HG02981 (cell line): Measurements from ENCODE around the gene EXOSC5.
A peak's percentile ranks its signal among the peaks of the same experiment; 100 is the strongest.
"Not testable (repeated sequence)": the region's sequence is repeated elsewhere in the genome, so short reads cannot be mapped to it uniquely, and the experiment has no call there.

ENCODE experiments used
- ATAC-seq: cut with Tn5 transposase; IDR thresholded peaks from one replicate; pipeline ENCODE4 v1.9.1; 2021; ENCODE audit warnings: mild to moderate bottlenecking, moderate library complexity; ENCODE audit not compliant: unreplicated experiment

EXOSC5 gene

DNA sequence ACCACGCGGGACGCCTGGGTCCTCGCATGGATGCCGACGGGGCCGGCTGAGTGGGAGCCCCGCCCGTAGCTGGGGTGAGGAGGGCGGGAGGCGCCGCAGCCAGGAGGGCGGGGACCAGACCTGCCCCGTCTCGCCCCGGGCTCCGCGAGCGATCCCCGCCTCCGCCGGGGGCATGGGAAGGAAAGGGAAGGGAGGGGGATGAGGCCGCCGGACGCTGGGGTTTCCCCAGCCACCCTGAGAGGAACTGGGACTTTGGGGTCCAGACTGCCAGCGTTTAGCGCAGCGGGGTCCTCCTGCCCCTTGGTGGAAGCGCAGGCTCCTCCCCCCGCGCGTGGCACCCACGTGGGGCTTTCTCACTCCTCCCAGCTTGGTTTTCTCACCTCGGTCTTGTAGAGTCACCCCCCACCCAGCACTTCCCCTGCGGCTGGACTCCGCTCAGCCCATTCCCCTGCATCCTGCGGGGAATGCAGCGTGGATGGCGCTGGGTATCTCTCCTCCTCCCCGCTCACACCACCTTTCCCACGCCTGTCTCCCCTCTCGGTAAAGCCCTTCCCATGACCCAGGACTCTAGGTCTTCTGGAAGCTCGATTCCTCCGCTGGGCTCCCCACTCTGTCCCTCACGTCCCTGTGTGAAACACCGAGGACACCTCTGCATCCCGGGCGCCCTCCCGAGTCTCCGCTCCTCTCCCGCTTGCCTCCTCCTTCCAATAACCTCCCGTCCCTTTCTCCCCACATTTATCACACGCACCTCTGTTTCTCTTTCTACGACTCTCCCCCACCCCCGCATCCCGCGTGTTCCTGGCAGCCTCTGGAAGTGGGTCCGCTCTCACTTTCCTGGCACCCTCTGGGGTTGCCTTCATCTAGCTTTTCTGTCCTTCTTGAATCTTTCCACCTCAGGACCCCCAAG is 45.6 kb downstream of the EXOSC5 start:
- ATAC-seq, result peak; percentile 34

DNA sequence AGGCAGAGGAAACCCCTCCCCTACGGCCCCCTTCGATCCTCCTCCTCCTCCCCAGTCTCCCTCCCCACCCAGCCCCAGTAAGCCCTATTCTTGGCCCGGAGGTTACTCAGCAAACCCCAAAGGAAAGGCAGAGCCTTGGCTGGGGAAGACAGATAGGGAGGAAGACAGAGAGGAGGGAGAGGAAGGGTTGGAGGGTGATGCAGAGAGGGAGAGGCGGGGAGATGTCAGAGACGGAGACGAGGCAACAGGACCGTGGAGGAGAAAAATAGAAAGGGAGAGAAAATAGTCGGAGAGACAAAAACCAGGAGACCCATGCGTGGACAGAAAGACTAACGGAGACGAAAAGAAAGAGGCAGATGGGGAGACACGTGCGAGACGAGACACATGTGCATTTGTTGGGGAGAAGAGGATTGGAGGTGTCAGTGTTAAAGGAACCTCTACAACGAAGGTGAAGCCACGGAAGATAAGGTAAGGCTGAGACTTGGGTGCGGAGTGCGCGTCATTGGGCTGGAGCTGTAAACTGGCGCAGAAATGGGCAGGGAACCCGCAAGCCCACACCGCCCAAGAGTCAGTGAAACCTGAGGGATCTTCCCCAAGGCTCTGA is 46.3 kb downstream of the EXOSC5 start:
- no peak for ATAC-seq

DNA sequence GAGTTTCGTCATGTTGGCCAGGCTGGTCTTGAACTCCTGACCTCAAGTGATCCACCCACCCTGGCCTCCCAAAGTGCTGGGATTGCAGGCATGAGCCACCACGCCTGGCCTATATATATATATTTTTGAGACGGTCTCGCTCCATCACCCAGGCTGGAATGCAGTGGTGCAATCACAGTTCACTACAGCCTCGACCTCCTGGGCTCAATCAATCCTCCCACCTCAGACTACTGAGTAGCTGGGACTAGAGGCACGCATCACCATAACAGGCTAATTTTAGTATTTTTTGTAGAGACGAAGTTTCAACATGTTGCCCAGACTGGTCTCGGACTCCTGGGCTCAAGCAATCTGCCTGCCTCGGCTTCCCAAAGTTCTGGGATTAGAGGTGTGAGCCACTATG is 50.2 kb downstream of the EXOSC5 start:
- ATAC-seq, result not testable (repeated sequence)

DNA sequence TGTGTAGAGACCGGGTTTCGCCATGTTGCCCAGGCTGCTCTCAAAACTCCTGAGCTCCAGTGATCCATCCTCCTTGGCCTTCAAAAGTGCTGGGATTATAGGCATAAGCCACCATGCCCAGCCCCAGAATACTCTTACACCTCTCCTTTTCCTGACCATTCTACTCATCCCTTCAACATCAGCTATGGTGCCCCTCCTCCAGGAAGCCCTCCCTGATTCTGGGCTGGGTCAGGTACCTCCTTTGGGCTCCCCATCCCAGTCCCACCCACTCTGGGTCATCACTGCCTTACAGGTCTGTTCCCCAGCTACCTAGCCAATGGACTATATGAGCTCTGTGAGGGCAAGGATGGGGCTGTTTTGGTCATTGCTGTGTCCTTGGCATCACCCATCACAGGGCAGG is 53.0 kb downstream of the EXOSC5 start:
- ATAC-seq, result no peak

DNA sequence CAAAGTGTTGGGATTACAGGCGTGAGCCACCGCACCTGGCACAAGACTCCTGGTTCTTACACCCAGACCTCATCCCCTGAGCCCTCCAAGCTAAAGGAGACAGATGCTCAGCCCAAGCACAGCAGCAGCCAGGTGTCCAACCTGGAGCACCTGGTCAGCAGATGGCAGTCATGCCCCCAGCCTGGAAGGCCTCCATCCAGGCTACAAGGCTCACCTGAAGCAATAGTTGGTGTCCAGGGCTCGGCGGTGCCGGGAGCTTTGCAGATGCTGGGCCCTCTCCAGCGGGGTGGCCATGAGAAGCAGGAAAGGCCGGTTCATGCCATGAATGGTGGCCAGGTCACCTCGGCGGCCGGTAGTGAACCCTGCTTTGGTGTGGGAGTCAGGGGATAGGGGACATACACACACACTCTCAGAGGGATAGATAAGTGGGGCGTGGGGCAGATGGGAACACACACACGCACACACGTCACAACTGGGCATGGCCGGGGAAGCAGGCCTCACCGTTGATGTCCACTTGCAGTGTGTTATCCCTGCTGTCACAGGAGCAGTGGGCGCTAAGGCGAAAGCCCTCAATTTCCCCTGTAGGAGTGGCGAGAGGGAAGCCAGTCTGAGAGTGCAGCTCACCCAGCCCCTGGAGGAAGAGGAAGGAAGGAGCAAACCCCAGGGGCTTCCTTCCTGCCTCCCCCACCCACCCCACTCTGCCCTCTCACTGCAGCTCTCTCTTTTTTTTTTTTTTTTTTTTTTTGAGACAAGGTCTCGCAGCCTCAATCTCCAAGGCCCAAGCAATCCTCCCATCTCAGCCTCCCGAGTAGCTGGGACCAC is 55.3 kb downstream of the EXOSC5 start:
- no peak for ATAC-seq

DNA sequence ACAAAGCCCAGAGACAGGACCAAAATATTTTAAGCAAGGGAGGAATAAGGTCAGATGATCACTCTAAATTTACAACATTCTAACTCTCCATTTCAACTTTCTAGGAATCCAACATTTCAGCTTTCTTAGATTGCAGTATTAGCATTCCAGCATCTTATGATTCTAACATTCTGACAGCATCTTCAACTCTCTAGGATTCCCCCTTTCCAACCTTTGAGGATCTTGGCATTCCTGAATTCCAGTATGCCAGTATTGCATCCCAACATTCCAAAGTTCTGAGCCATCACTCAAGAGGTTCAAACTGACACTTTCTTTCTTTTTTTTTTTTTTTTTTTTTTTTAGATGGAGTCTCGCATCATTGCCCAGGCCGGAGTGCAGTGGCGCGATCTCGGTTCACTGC is 57.2 kb downstream of the EXOSC5 start:
- ATAC-seq, result no peak
